ENCODE measurements around the gene GLIS1.

GLIS1 gene

DNA sequence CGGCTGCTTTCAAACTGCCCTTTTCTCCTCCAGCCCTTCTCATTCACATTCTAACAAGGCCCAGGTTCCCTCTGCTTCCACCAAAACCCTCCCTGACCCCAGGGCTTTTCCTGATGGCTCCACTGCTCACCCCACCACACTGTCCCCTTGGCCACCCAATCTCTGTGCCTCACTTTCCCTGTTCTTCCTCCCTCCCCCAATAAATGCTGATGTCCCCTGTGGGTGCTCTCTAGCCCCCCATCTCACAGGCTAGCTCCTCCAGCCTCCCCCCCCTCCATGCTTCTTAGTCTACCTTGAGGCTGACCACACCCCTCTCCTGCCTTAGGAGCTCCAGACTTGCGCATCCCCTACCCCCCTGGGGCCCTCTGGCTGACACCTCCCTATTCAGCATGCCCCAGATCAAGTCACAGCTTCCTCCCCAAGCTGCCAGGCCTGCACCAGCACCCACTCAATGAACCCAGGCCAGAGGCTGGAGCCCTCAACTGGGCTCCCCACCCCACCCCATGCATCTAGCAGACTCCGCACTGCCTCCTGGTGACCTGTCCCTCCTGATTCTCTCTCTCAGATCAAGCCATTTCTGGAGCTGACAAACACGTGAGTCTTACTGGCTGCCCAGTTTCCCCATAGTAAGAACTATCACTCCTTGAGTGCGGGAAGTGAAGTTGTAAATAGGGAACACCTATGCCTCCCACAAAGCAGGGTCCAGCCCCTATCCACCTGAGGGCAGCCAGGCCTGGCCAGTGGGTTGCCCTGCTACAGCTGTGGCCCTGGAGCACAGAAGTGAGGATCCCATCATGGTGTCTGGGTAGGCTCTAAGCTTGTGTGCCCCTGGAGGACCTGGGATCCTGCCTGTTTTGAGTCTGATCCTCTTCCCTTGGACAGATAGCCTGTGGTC is 161.9 kb downstream of the GLIS1 start:
- no peaks in the 10 kb centered on the region for H3K27me3 ChIP-seq (replicated peaks; ENCODE audit: control insufficient read depth, insufficient read depth, low read length, poor library complexity, severe bottlenecking)
- H3K36me3 ChIP-seq (ENCODE audit: control insufficient read depth, insufficient read depth, low read length) = no peaks in the 10 kb centered on the region

DNA sequence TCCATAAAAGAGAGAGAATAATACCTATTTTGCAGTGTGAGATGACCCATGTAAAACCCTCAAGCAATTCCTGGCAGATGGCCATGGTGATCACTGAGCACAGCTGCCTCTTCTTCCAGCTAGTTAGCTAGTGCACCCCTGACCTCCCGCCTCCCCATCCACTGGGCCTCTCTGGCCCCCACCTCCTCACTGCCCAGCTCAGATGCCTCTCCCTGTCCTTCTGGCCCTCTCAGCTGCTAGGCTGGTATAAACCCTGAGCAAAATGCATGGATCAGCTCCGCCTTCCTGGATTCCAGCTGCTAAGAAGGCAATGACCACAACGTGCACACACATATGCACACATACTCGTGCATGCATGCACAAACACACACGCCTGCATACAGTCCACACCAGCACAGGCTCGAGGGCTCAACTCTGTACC is 162.6 kb downstream of the GLIS1 start:
- Histone ChIP-seq H3K4me1 (ENCODE audit: control insufficient read depth, insufficient read depth, low read length, poor library complexity, severe bottlenecking) (no peaks in the 10 kb centered on the region), H3K9me3 (ENCODE audit: control insufficient read depth, low read length) (no peaks in the 10 kb centered on the region), H3K27ac (ENCODE audit: insufficient read depth, low read length, poor library complexity, severe bottlenecking) (no peak overlapping the region), H3K27me3 (replicated peaks; ENCODE audit: control insufficient read depth, insufficient read depth, low read length, poor library complexity, severe bottlenecking) (no peaks in the 10 kb centered on the region), H3K36me3 (ENCODE audit: control insufficient read depth, insufficient read depth, low read length) (no peaks in the 10 kb centered on the region), H3K4me3 (ENCODE audit: insufficient read depth, low read depth, low read length, poor library complexity, severe bottlenecking) (no peak overlapping the region)
- no peak for DNase-seq

More for the DNA sequence above, 161.9 kb downstream of the GLIS1 start:
- DNase-seq = no peak
- Histone ChIP-seq H3K4me1 (ENCODE audit: control insufficient read depth, insufficient read depth, low read length, poor library complexity, severe bottlenecking) (no peaks in the 10 kb centered on the region), H3K4me3 (ENCODE audit: insufficient read depth, low read depth, low read length, poor library complexity, severe bottlenecking) (no peak overlapping the region), H3K9me3 (ENCODE audit: control insufficient read depth, low read length) (no peaks in the 10 kb centered on the region), H3K27ac (ENCODE audit: insufficient read depth, low read length, poor library complexity, severe bottlenecking) (no peak overlapping the region)

- Histone ChIP-seq H3K27ac (ENCODE audit: insufficient read depth, low read length, poor library complexity, severe bottlenecking) (no peak overlapping the region), H3K4me3 (ENCODE audit: insufficient read depth, low read depth, low read length, poor library complexity, severe bottlenecking) (no peak overlapping the region), H3K9me3 (ENCODE audit: control insufficient read depth, low read length) (no peaks in the 10 kb centered on the region), H3K36me3 (ENCODE audit: control insufficient read depth, insufficient read depth, low read length) (no peaks in the 10 kb centered on the region), H3K27me3 (replicated peaks; ENCODE audit: control insufficient read depth, insufficient read depth, low read length, poor library complexity, severe bottlenecking) (no peaks in the 10 kb centered on the region), H3K4me1 (ENCODE audit: control insufficient read depth, insufficient read depth, low read length, poor library complexity, severe bottlenecking) (no peaks in the 10 kb centered on the region)
- no peak for DNase-seq
Measured at GRCh38 chr1:53575955-53576320, 163.0 kb downstream of the GLIS1 start.

DNA sequence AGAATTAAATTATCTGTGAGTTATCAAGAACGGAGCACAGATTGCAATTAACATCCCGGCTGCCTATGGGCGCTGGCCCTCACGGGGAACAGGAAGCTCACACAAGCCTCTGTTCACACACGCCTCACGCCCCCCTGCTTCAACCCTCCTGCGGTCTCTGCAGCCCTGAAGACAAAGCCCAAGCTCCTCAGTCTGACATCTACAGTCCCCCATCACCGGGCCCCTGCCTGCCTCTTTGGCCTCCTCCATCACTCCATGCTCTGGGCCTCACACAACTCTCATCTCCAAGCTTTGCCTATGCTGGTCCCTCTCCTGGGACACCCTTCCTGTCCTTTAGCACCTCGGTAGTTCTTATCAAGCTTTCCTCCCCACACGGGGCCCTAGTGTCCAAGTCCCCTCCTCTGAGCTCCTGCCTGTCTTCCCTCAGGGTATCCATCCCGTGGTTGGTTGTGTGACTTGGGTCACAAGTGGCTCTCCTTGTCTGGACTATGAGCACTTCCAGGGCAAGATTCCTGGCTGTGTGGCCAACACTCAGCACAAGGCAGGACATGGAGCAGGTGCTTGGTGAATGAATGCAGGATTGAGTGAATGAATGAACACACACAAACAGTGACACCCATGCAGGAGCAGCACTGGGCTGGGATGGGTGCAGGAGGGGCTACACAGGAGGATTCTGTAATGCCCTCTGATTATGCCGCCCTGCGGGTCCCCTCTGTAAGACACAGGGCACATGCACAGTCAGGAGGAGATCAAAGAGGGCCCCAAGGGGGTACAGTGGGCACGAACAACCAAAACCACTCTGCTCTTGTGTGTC is 163.6 kb downstream of the GLIS1 start:
- Histone ChIP-seq H3K9me3 (ENCODE audit: control insufficient read depth, low read length) (no peaks in the 10 kb centered on the region), H3K4me1 (ENCODE audit: control insufficient read depth, insufficient read depth, low read length, poor library complexity, severe bottlenecking) (no peaks in the 10 kb centered on the region), H3K27ac (ENCODE audit: insufficient read depth, low read length, poor library complexity, severe bottlenecking) (no peak overlapping the region), H3K27me3 (replicated peaks; ENCODE audit: control insufficient read depth, insufficient read depth, low read length, poor library complexity, severe bottlenecking) (no peaks in the 10 kb centered on the region), H3K4me3 (ENCODE audit: insufficient read depth, low read depth, low read length, poor library complexity, severe bottlenecking) (no peak overlapping the region), H3K36me3 (ENCODE audit: control insufficient read depth, insufficient read depth, low read length) (no peaks in the 10 kb centered on the region)
- no peak for DNase-seq

GRCh38 chr1:53574621-53575020 is 164.3 kb downstream of the GLIS1 start:
- no peak for DNase-seq
- Histone ChIP-seq H3K27ac (ENCODE audit: insufficient read depth, low read length, poor library complexity, severe bottlenecking) (no peak overlapping the region), H3K4me1 (ENCODE audit: control insufficient read depth, insufficient read depth, low read length, poor library complexity, severe bottlenecking) (no peaks in the 10 kb centered on the region), H3K4me3 (ENCODE audit: insufficient read depth, low read depth, low read length, poor library complexity, severe bottlenecking) (no peak overlapping the region), H3K27me3 (replicated peaks; ENCODE audit: control insufficient read depth, insufficient read depth, low read length, poor library complexity, severe bottlenecking) (no peaks in the 10 kb centered on the region), H3K9me3 (ENCODE audit: control insufficient read depth, low read length) (no peaks in the 10 kb centered on the region), H3K36me3 (ENCODE audit: control insufficient read depth, insufficient read depth, low read length) (no peaks in the 10 kb centered on the region)

GRCh38 chr1:53573931-53574330 is 165.0 kb downstream of the GLIS1 start:
- H3K27me3 ChIP-seq (replicated peaks; ENCODE audit: control insufficient read depth, insufficient read depth, low read length, poor library complexity, severe bottlenecking) = no peaks in the 10 kb centered on the region

GRCh38 chr1:53573522-53573921 is 165.4 kb downstream of the GLIS1 start:
- Histone ChIP-seq H3K4me3 (ENCODE audit: insufficient read depth, low read depth, low read length, poor library complexity, severe bottlenecking) (no peak overlapping the region), H3K27me3 (replicated peaks; ENCODE audit: control insufficient read depth, insufficient read depth, low read length, poor library complexity, severe bottlenecking) (no peaks in the 10 kb centered on the region), H3K9me3 (ENCODE audit: control insufficient read depth, low read length) (no peaks in the 10 kb centered on the region), H3K36me3 (ENCODE audit: control insufficient read depth, insufficient read depth, low read length) (no peaks in the 10 kb centered on the region), H3K27ac (ENCODE audit: insufficient read depth, low read length, poor library complexity, severe bottlenecking) (no peak overlapping the region), H3K4me1 (ENCODE audit: control insufficient read depth, insufficient read depth, low read length, poor library complexity, severe bottlenecking) (no peaks in the 10 kb centered on the region)
- DNase-seq = no peak

More at GRCh38 chr1:53573931-53574330, 165.0 kb downstream of the GLIS1 start:
- Histone ChIP-seq H3K36me3 (ENCODE audit: control insufficient read depth, insufficient read depth, low read length) (no peaks in the 10 kb centered on the region), H3K27ac (ENCODE audit: insufficient read depth, low read length, poor library complexity, severe bottlenecking) (no peak overlapping the region), H3K9me3 (ENCODE audit: control insufficient read depth, low read length) (no peaks in the 10 kb centered on the region), H3K4me1 (ENCODE audit: control insufficient read depth, insufficient read depth, low read length, poor library complexity, severe bottlenecking) (no peaks in the 10 kb centered on the region), H3K4me3 (ENCODE audit: insufficient read depth, low read depth, low read length, poor library complexity, severe bottlenecking) (no peak overlapping the region)
- DNase-seq = no peak

DNA sequence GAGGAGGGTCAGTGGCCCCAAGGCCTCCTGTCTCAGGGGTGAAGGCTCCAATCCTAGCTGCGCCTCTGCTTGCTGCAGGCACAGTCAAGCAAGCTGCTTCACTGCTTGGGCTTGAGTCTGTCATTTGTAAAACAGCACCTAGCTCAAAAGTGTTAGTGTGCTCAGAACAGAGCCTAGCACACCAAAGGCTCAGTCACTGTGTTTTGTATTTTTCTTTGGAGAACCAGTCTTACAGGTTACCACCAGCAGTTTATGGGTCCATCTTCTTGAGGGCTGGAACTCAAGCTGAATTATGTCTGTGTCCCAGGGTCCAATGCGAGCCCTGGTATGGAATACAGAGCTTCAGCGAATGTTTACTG is 166.2 kb downstream of the GLIS1 start:
- Histone ChIP-seq H3K27ac (ENCODE audit: insufficient read depth, low read length, poor library complexity, severe bottlenecking) (no peak overlapping the region), H3K36me3 (ENCODE audit: control insufficient read depth, insufficient read depth, low read length) (no peaks in the 10 kb centered on the region), H3K9me3 (ENCODE audit: control insufficient read depth, low read length) (no peaks in the 10 kb centered on the region), H3K4me3 (ENCODE audit: insufficient read depth, low read depth, low read length, poor library complexity, severe bottlenecking) (no peak overlapping the region), H3K27me3 (replicated peaks; ENCODE audit: control insufficient read depth, insufficient read depth, low read length, poor library complexity, severe bottlenecking) (no peaks in the 10 kb centered on the region), H3K4me1 (ENCODE audit: control insufficient read depth, insufficient read depth, low read length, poor library complexity, severe bottlenecking) (no peaks in the 10 kb centered on the region)
- no peak for DNase-seq

DNA sequence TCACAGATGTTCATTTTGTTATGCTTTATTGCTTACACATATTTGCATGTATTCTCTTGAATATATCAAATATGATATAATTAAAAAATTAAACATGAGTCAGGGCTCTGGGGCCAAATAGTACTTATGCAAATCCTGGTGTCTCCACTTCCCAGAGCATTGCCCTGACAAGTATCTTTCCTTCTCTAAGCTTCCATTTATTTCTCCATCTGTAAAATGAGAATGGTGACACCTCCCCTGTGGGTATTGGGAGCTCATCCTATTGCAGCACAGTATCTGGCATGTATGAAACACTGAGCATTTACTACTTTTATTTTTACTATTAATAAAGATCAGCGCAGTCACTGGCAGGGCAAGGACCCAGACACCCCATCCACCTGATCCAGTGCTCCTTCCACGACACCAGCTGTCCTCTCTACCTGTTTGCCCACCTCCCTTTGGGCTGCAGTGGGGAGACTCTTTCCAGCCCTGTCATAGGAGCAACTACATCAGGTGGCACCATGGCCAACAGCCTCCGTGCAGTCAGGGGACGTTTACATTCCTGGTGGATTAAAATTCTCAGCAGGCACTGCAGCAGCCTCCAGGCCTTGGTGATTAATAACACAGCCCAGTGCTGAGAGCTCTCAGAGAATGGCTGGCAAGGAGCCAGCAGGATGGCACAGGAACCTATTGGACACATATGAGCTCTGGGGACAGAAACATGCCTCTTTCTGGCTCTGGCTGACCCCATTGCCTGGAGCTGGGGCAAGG is 166.7 kb downstream of the GLIS1 start:
- Histone ChIP-seq H3K4me3 (ENCODE audit: insufficient read depth, low read depth, low read length, poor library complexity, severe bottlenecking) (no peak overlapping the region), H3K4me1 (ENCODE audit: control insufficient read depth, insufficient read depth, low read length, poor library complexity, severe bottlenecking) (no peaks in the 10 kb centered on the region), H3K36me3 (ENCODE audit: control insufficient read depth, insufficient read depth, low read length) (no peaks in the 10 kb centered on the region), H3K27ac (ENCODE audit: insufficient read depth, low read length, poor library complexity, severe bottlenecking) (no peak overlapping the region), H3K9me3 (ENCODE audit: control insufficient read depth, low read length) (no peaks in the 10 kb centered on the region), H3K27me3 (replicated peaks; ENCODE audit: control insufficient read depth, insufficient read depth, low read length, poor library complexity, severe bottlenecking) (no peaks in the 10 kb centered on the region)
- DNase-seq = no peak

Data from effector memory CD4-positive, alpha-beta T cell (primary cell).